SU-DHL-6 (cell line): Measurements from ENCODE around the gene GRIK4.

Experiments
- H2AFZ ChIP-seq: fragments of 200-600 bp; sonication (generic); 2 replicates; pipeline ENCODE4 v1.6.1; 2014; ENCODE audit warnings: low read depth, mild to moderate bottlenecking, moderate library complexity, mixed read lengths, antibody characterized with exemption, low read length; ENCODE audit not compliant: severe bottlenecking
- H3F3A ChIP-seq: fragments of 200-600 bp; shearing (Covaris generic); 2 replicates; pipeline ENCODE4 v1.6.0; 2016; ENCODE audit warnings: antibody characterized with exemption, mild to moderate bottlenecking; ENCODE audit not compliant: insufficient read depth
- H3K27ac ChIP-seq: fragments of 200-600 bp; sonication (generic); 2 replicates; pipeline ENCODE4 v1.5.1; 2016; ENCODE audit warnings: low read depth, mild to moderate bottlenecking, low read length, moderate library complexity, mixed read lengths
- H3K27me3 ChIP-seq: fragments of 200-600 bp; sonication (generic), shearing (Covaris generic); 2 replicates; pipeline ENCODE4 v1.6.0; 2014; ENCODE audit warnings: mild to moderate bottlenecking, low read length
- H3K36me3 ChIP-seq: fragments of 200-600 bp; sonication (generic); 2 replicates; pipeline ENCODE4 v1.6.1; 2014; ENCODE audit warnings: mild to moderate bottlenecking, low read length, mixed read lengths
- H3K4me2 ChIP-seq: fragments of 300-600, 200-600 bp; shearing (Covaris generic), sonication (generic); 2 replicates; pipeline ENCODE4 v1.6.0; 2014; ENCODE audit warnings: low read length, low read depth, mild to moderate bottlenecking; ENCODE audit not compliant: poor library complexity, severe bottlenecking
- H3K4me3 ChIP-seq: fragments of 200-600 bp; sonication (generic); 2 replicates; pipeline ENCODE4 v1.5.1; 2014; ENCODE audit warnings: antibody characterized with exemption, low read length, mild to moderate bottlenecking, mixed read lengths; ENCODE audit not compliant: insufficient read depth, poor library complexity, severe bottlenecking
- H3K79me2 ChIP-seq: fragments of 200-600 bp; sonication (generic); 2 replicates; pipeline ENCODE4 v1.6.1; 2014; ENCODE audit warnings: mild to moderate bottlenecking, low read length, moderate library complexity; ENCODE audit not compliant: insufficient read depth
- H3K9ac ChIP-seq: fragments of 200-600 bp; sonication (generic); 2 replicates; pipeline ENCODE4 v1.7.0; 2014; ENCODE audit warnings: mild to moderate bottlenecking, low read length
- H3K9me2 ChIP-seq: fragments of 200-600 bp; sonication (generic); replicated peaks from 2 replicates; pipeline ENCODE4 v1.6.1; 2014; ENCODE audit warnings: low read length; ENCODE audit not compliant: insufficient read depth
- H3K9me3 ChIP-seq: fragments of 200-600 bp; sonication (generic); 2 replicates; pipeline ENCODE4 v1.6.1; 2014; ENCODE audit warnings: low read length, mixed read lengths; ENCODE audit not compliant: insufficient read depth
- H4K20me1 ChIP-seq: fragments of 200-600 bp; sonication (generic); 2 replicates; pipeline ENCODE4 v1.6.1; 2014; ENCODE audit warnings: low read depth, mild to moderate bottlenecking, antibody characterized with exemption, low read length, moderate library complexity, mixed read lengths
- CTCF ChIP-seq: fragments of 200-600 bp; sonication (generic); IDR thresholded peaks from one replicate; pipeline ENCODE4 v1.5.1; 2017; ENCODE audit warnings: antibody characterized with exemption, mild to moderate bottlenecking, low read length, moderate library complexity; ENCODE audit not compliant: insufficient read depth, poor library complexity, severe bottlenecking
- EZH2phosphoT487 ChIP-seq: fragments of 200-600 bp; sonication (generic), shearing (Covaris generic); conservative IDR thresholded peaks from 2 replicates; pipeline ENCODE4 v1.6.1; 2018; ENCODE audit warnings: mild to moderate bottlenecking, antibody characterized with exemption, low read length, moderate library complexity, mixed read lengths

GRIK4 gene

GRCh38 chr11:120612513-120613263 lies 101.1 kb downstream of the GRIK4 start:
- Histone ChIP-seq H3K9ac (no peak overlapping the region), H3K36me3 (no peaks in the 10 kb centered on the region), H3K4me2 (no peak overlapping the region), H3K9me2 (no peaks in the 10 kb centered on the region), H4K20me1 (no peaks in the 10 kb centered on the region), H2AFZ (no peak overlapping the region), H3F3A (no peaks in the 10 kb centered on the region), H3K9me3 (0 out of 2 replicates have a peak, but pooled peaks cover 1% of the 10 kb centered on the region), H3K79me2 (no peaks in the 10 kb centered on the region), H3K27me3 (no peaks in the 10 kb centered on the region), H3K4me3 (no peak overlapping the region), H3K27ac (no peak overlapping the region)
- no peak for TF ChIP-seq EZH2phosphoT487
- TF ChIP-seq CTCF = no peak

- Histone ChIP-seq H3F3A (no peaks in the 10 kb centered on the region), H3K4me2 (no peak overlapping the region), H3K27ac (no peak overlapping the region), H3K79me2 (no peaks in the 10 kb centered on the region), H3K9me3 (peaks cover 10% of the 10 kb centered on the region; the same call in 1 of the 2 replicates), H3K9me2 (no peaks in the 10 kb centered on the region), H3K27me3 (no peaks in the 10 kb centered on the region), H3K4me3 (no peak overlapping the region), H4K20me1 (no peaks in the 10 kb centered on the region), H2AFZ (no peak overlapping the region), H3K36me3 (no peaks in the 10 kb centered on the region), H3K9ac (no peak overlapping the region)
- TF ChIP-seq CTCF (no peak), EZH2phosphoT487 (no peak)
Measured at GRCh38 chr11:120613264-120614226, 102.0 kb downstream of the GRIK4 start.

- Histone ChIP-seq H3K36me3 (no peaks in the 10 kb centered on the region), H3K27me3 (no peaks in the 10 kb centered on the region), H3F3A (no peaks in the 10 kb centered on the region), H3K79me2 (no peaks in the 10 kb centered on the region), H3K4me2 (no peak overlapping the region), H3K9ac (no peak overlapping the region), H3K9me3 (peaks cover 12% of the 10 kb centered on the region; the same call in 1 of the 2 replicates), H3K4me3 (no peak overlapping the region), H3K9me2 (no peaks in the 10 kb centered on the region), H2AFZ (no peak overlapping the region), H3K27ac (no peak overlapping the region), H4K20me1 (no peaks in the 10 kb centered on the region)
- no peak for TF ChIP-seq CTCF
Measured at GRCh38 chr11:120615391-120615790, 103.8 kb downstream of the GRIK4 start.
